Urinary bladder (tissue), 4 donors: ENCODE data around the gene SUPT4H1. TPM values are rescaled to one million over a fixed set of nuclear protein-coding genes. Genes with fewer than 3 reads are reported as not detected.

Experiments
- DNase-seq: peaks from one replicate; pipeline ENCODE4 v3.0.0-alpha.2; 2015; ENCODE audit errors: extremely low spot score
- H3K27ac ChIP-seq: one replicate; pipeline ENCODE4 v1.5.1; 2013; ENCODE audit warnings: low read depth, mild to moderate bottlenecking, moderate library complexity
- H3K36me3 ChIP-seq: one replicate; pipeline ENCODE4 v1.6.1; 2013; ENCODE audit warnings: mild to moderate bottlenecking, moderate library complexity; ENCODE audit not compliant: insufficient read depth
- H3K4me1 ChIP-seq: one replicate; pipeline ENCODE4 v1.6.1; 2013; ENCODE audit warnings: mild to moderate bottlenecking, moderate library complexity; ENCODE audit not compliant: insufficient read depth
- H3K4me3 ChIP-seq: one replicate; pipeline ENCODE4 v1.5.1; 2013; ENCODE audit warnings: low read depth, low read length
- WGBS: extraction: QIAGEN DNeasy Blood & Tissue Kit; methylation state at CpG from one replicate; pipeline ENCODE4 v1.1.7; 2013; 5-methylcytosine and 5-hydroxymethylcytosine counted together
- polyA plus RNA-seq: library from polyadenylated mRNA; stranded (reverse); fragments of 200-250 nt; gene quantifications from one replicate; pipeline ENCODE4 v1.2.3, GENCODE V29; 2013
- small RNA-seq: library from RNA; depleted of rRNA; stranded (forward); fragments of <200 nt; gene quantifications from one replicate; pipeline ENCODE3, GENCODE V24; 2014
- total RNA-seq: library from RNA; depleted of rRNA; stranded (reverse); fragments of >200 nt; gene quantifications from one replicate; pipeline ENCODE4 v1.2.3, GENCODE V29; 2014
- donor health status: healthy with polysubstance abuse.
- donor health status: healthy.

SUPT4H1 gene
- total and polyA plus RNA-seq, 2 donors: 41.9 to 98.3 TPM

DNA sequence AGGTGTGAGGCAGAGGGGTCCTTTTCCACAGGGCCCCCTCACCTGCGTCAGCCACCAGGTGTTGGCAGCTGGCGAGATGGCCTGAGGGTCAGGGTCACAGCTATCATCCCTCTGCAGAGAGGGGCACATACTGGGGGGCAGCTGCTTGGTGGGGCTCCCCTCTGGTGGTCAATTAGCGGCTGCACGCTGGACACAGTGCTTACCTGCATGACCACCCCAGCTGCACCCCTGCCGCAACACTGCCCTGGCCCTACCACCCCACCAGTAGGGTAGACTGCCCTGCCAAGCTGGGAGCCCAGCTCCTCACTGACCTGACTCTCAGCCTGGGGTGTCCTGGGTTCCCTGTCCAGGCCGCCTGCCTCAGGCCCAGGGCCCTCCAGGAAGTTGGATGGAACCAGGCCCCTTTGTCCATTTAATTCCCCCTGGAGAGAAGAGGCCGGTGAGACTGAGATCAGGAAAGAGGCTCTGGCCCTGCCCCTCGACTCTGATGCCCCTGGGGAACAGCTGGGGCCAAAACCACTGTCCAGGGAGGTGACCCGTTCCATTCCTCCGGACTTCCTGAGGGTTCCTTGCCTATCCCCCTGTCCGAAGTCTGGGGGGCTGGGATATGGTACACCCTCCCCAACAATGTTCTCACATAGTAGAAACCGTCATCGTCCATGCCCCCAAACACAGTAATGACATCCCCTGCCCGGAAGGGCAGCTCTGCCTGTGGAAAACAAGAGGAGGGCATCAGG is 47.1 kb downstream of the SUPT4H1 start:
- H3K4me1 ChIP-seq: no peaks in the 10 kb centered on the region
- 90% methylated on average over 14 of the region's 14 CpGs for WGBS
- no peak overlapping the region for H3K27ac ChIP-seq
- DNase-seq: no peak
- no peaks in the 10 kb centered on the region for H3K36me3 ChIP-seq
- no peak overlapping the region for H3K4me3 ChIP-seq

DNA sequence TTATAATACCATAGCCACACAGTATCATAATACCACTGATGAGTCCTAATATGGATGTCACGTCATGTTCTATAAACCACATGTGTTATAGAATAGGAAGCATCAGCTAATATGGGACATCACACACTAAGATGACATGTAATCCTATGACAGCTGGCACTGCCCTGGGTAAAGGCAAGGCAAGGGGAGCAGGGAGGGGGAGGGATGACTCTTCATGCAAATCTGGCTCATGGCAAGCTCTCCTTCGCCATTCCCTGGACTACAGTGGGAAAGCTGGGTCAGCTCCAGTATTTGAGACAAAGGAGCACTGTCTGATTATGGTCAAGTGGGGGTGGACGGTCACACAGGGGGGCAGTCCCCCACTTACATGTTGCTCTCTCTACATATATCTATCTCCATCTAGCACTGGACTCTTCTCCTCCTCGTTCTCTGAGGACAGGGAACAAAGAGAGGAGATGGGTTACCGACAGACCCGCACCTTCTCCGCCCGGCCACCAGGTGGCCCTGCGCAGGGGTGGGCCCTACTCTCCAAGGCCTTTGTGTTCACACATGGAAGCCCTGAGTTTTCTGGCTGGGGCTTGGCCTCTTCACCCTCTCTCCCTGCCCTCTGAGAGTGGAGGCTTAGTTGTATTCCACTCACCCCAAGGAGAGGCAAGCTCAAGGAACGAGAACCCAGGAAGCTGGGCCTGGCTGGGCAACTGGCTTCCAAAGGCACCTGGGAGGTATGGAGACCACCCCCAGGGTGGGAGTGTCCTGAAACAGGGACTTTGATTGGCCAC is 47.8 kb downstream of the SUPT4H1 start:
- no peak overlapping the region for H3K27ac ChIP-seq
- 49% methylated on average over 10 of the region's 10 CpGs for WGBS
- no peak overlapping the region for H3K4me3 ChIP-seq
- no peaks in the 10 kb centered on the region for H3K36me3 ChIP-seq
- no peaks in the 10 kb centered on the region for H3K4me1 ChIP-seq
- DNase-seq: no peak

DNA sequence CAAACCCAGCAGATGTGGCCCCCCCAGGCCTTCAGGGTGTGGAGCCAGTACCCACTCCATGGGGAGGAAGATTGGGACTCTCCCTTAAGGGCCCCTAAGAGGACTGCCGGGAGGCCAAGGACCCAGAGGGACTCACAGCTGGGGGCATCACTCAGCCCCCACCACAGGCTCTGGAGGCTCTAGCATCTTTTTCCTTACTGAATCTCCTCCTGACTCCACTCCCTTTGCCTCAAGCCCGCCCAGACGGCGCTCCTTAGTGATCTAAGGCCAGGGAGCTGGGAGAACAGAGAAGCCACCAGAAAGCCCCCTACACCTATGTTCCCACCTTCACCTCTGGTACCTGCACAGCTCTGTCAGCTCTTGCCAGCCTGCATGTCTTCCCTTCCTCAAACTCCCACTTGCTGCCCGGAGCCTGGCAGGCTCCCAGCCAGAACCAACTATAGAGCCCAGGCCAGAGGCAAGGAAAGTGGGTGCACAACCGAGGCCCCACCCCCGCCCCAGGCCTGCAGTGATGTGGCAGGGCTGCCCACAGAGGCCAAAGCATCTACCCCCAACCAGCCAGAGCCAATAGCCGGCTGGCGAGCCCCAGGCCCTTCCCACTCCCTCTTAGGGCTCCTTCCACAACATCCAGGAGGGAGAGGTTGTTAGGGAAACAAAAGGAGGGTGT is 48.9 kb downstream of the SUPT4H1 start:
- Histone ChIP-seq H3K36me3 (no peaks in the 10 kb centered on the region), H3K27ac (no peak overlapping the region), H3K4me3 (no peak overlapping the region), H3K4me1 (no peaks in the 10 kb centered on the region)
- no peak for DNase-seq
- 83% methylated on average over 9 of the region's 9 CpGs for WGBS

DNA sequence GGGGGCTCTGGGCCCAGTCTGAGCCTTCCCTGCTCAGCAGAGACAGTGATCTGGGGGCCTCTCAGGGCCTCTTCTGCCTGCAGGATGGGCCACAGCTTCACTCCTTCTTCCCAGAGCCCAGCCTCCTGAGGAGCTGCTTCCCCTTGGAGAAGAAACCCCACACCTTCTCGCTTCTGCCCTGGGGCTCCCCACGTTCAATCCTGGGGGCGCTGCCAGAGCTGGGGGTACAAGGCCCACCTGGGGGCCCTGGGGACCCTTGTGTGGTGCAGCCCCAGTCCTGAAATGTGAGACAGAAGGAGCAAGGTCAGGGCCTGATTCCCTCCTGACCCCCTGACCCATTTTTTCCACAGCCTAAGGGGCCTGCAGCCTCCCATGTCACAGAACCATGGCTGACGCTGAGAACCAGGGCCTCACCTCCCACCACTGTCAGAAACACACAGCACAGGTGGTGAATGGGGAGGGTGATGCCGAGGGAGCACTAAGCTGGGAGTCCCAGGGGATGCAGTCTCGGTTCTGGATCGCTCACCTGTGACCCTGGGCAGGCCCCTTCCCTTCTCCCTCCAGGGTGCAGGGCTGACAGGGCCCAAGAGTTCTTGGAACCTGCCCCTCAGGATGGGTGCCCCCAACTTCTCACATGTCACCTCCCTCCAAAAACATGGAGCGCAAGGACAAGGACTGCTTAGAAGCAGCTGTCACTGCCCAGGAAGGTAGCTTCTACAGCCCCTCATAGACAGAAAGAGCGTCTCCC is 49.7 kb downstream of the SUPT4H1 start:
- no peaks in the 10 kb centered on the region for H3K4me1 ChIP-seq
- no peak overlapping the region for H3K4me3 ChIP-seq
- H3K36me3 ChIP-seq: no peaks in the 10 kb centered on the region
- no peak overlapping the region for H3K27ac ChIP-seq
- no peak for DNase-seq
- WGBS: 94% methylated on average over 9 of the region's 9 CpGs

DNA sequence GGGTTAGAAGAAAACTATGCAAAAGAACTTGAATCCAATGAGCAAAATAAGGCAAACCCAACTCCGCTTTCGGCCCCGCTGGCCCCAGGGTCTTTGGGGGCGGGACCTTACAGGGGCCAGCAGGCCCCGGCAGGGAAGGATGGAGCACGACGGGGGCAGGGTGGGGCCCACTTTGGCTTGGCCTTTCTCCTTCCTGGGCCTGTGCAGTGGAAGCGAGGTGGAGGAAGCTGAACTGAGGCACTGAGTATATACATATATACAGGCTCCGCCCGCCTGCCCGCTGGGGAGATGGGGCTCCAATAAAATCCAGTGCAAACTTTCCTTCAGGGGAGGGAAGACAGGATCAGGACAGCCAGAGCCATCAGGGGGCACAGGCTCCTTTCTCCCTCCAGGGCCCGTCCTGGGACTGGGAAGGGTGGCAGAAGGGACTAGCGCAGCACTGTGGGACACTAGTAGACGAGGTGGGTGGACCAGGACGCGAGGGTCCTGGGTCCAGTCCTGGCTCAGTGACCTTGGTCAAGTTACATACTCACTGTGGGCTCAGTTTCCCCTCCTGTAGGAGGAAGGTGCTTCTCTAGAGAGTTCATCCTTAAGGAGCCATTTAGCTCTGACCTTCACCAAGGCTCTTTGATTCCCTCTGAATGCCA is 50.4 kb downstream of the SUPT4H1 start:
- DNase-seq: no peak
- Histone ChIP-seq H3K27ac (no peak overlapping the region), H3K36me3 (no peaks in the 10 kb centered on the region), H3K4me3 (no peak overlapping the region), H3K4me1 (no peaks in the 10 kb centered on the region)
- 81% methylated on average over 16 of the region's 16 CpGs for WGBS

DNA sequence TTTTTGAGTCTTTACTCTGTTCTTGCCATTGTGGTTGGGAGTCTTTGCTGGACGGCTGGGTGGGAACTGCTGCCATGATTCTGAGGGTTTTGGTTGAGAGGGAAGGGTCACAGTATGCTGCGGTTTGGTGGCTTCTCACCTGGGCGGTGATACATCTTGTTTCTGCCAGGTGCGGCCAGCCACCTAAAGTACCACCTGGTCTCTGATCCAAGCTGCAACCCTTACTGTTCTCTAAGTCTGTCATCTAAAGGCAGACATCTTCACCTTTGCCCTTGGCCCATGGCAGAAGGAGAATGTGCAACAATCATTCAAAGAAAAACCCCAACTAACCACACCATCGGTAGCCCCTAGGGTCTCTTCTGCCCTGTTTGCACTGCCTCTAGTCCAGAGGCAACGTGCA is 51.7 kb downstream of the SUPT4H1 start:
- no peak for DNase-seq
- H3K27ac ChIP-seq: no peak overlapping the region
- H3K4me1 ChIP-seq: no peaks in the 10 kb centered on the region
- 88% methylated on average over 6 of the region's 6 CpGs for WGBS
- no peak overlapping the region for H3K4me3 ChIP-seq
- no peaks in the 10 kb centered on the region for H3K36me3 ChIP-seq

Small RNA genes lying within 50 kb of the gene (small RNA-seq; reads per million reads assigned to genes)
- not detected for gene MIR4736

Other genes with a start within 250 kb of the SUPT4H1 start
- gene OR4D1, start 203.8 kb downstream of the SUPT4H1 start, total RNA-seq: not detected
- gene OR4D1, start 203.8 kb downstream of the SUPT4H1 start, polyA plus RNA-seq: not detected
- gene OR4D2, start 185.2 kb downstream of the SUPT4H1 start, total RNA-seq: not detected
- gene OR4D2, start 185.2 kb downstream of the SUPT4H1 start, polyA plus RNA-seq: not detected
- gene EPX, start 159.5 kb downstream of the SUPT4H1 start, total RNA-seq: 0.11 TPM
- not detected for gene EPX, start 159.5 kb downstream of the SUPT4H1 start, polyA plus RNA-seq
- 14.0 TPM for gene MKS1, start 132.9 kb downstream of the SUPT4H1 start, total RNA-seq
- 11.6 TPM for gene MKS1, start 132.9 kb downstream of the SUPT4H1 start, polyA plus RNA-seq
- gene LPO, start 113.6 kb downstream of the SUPT4H1 start, total RNA-seq: not detected
- not detected for gene LPO, start 113.6 kb downstream of the SUPT4H1 start, polyA plus RNA-seq
- 1.0 TPM for gene MPO, start 71.3 kb downstream of the SUPT4H1 start, total RNA-seq
- 0.30 TPM for gene MPO, start 71.3 kb downstream of the SUPT4H1 start, polyA plus RNA-seq
- 7.4 TPM for gene TSPOAP1, start 23.4 kb downstream of the SUPT4H1 start, total RNA-seq
- 19.1 TPM for gene TSPOAP1, start 23.4 kb downstream of the SUPT4H1 start, polyA plus RNA-seq
- 2.2 TPM for gene RNF43, start 65.3 kb upstream of the SUPT4H1 start, total RNA-seq
- gene RNF43, start 65.3 kb upstream of the SUPT4H1 start, polyA plus RNA-seq: 1.2 TPM
- 0.26 TPM for gene HSF5, start 136.2 kb upstream of the SUPT4H1 start, total RNA-seq
- 0.03 TPM for gene HSF5, start 136.2 kb upstream of the SUPT4H1 start, polyA plus RNA-seq
- 41.1 TPM for gene MTMR4, start 162.4 kb upstream of the SUPT4H1 start, total RNA-seq
- gene MTMR4, start 162.4 kb upstream of the SUPT4H1 start, polyA plus RNA-seq: 14.5 TPM